HEK293 (cell line): Measurements from ENCODE around the gene PIK3CD.

Source experiments
- CTCF ChIA-PET: fragments of 350-600 bp; formaldehyde crosslinking; extraction: SDS; loops from one replicate; lab custom pipeline; 2021; ENCODE audit warnings: antibody characterized with exemption; lab: Yijun Ruan, JAX
- POLR2A ChIA-PET: fragments of 300-600 bp; formaldehyde crosslinking; extraction: SDS; loops from one replicate; lab custom pipeline; 2020; ENCODE audit warnings: antibody characterized with exemption, inconsistent platforms; lab: Yijun Ruan, JAX
- H3K27ac ChIP-seq: fragments of 200-500 bp; sonication (Bioruptor generic); 2 replicates; pipeline ENCODE4 v1.5.1; 2014; ENCODE audit warnings: low read depth, low read length, control low read depth, inconsistent platforms; ENCODE audit errors: extremely low read depth
- H3K36me3 ChIP-seq, 2 experiments: fragments of 200-500 bp in 1 of 2; sonication (Bioruptor generic) in 1 of 2; 1 replicate in 1 of 2; 2 replicates in 1 of 2; pipeline ENCODE4 v1.5.1; 2014 to 2017; ENCODE audit warnings: inconsistent platforms in 2 of 2, low read length in 2 of 2; ENCODE audit not compliant: control insufficient read depth in 2 of 2, insufficient read depth in 1 of 2
- H3K4me1 ChIP-seq: fragments of 200-500 bp; sonication (Bioruptor generic); 2 replicates; pipeline ENCODE4 v1.5.1; 2014; ENCODE audit warnings: mild to moderate bottlenecking, low read length, inconsistent platforms; ENCODE audit not compliant: control insufficient read depth, insufficient read depth
- H3K4me3 ChIP-seq: 2 replicates; pipeline ENCODE4 v1.5.1; 2011; ENCODE audit warnings: low read depth, mild to moderate bottlenecking, control low read depth, low read length, moderate library complexity
- H3K9me3 ChIP-seq: fragments of 200-500 bp; sonication (Bioruptor generic); 2 replicates; pipeline ENCODE4 v1.5.1; 2014; ENCODE audit warnings: low read depth, low read length, inconsistent platforms; ENCODE audit not compliant: control insufficient read depth, insufficient read depth
- EGR2 ChIP-seq: fragments of 450-650 bp; formaldehyde crosslinking; IDR thresholded peaks from 2 replicates; pipeline ENCODE4 v1.5.1; 2016; ENCODE audit warnings: low read depth, missing biosample characterization, missing genetic modification characterization
- GFI1B ChIP-seq: fragments of 450-650 bp; formaldehyde crosslinking; IDR thresholded peaks from 2 replicates; pipeline ENCODE4 v1.5.1; 2016; ENCODE audit warnings: missing biosample characterization, missing genetic modification characterization
- MEIS1 ChIP-seq: sonication (generic); formaldehyde crosslinking; IDR thresholded peaks from 2 replicates; pipeline ENCODE4 v1.8.1; 2022; ENCODE audit warnings: missing genetic modification reagents, mild to moderate bottlenecking, borderline replicate concordance
- MYNN ChIP-seq: fragments of 450-650 bp; formaldehyde crosslinking; IDR thresholded peaks from 2 replicates; pipeline ENCODE4 v1.5.1; 2016; ENCODE audit warnings: missing biosample characterization, missing genetic modification characterization, borderline replicate concordance
- OSR2 ChIP-seq: fragments of 450-650 bp; formaldehyde crosslinking; IDR thresholded peaks from 2 replicates; pipeline ENCODE4 v1.5.1; 2016; ENCODE audit warnings: missing biosample characterization, missing genetic modification characterization
- PRDM1 ChIP-seq: fragments of 450-650 bp; formaldehyde crosslinking; IDR thresholded peaks from 2 replicates; pipeline ENCODE4; 2016; ENCODE audit warnings: missing biosample characterization, missing genetic modification characterization
- SCRT1 ChIP-seq: fragments of 450-650 bp; formaldehyde crosslinking; IDR thresholded peaks from 2 replicates; pipeline ENCODE4 v1.5.1; 2016; ENCODE audit warnings: missing biosample characterization, missing genetic modification characterization, borderline replicate concordance
- SP2 ChIP-seq: fragments of 450-650 bp; formaldehyde crosslinking; IDR thresholded peaks from 2 replicates; pipeline ENCODE4 v1.5.1; 2016; ENCODE audit warnings: missing biosample characterization, missing genetic modification characterization
- ZBTB17 ChIP-seq: fragments of 450-650 bp; formaldehyde crosslinking; IDR thresholded peaks from 2 replicates; pipeline ENCODE4 v1.5.1; 2016; ENCODE audit warnings: missing biosample characterization, missing genetic modification characterization
- ZFHX2 ChIP-seq: fragments of 450-650 bp; formaldehyde crosslinking; conservative IDR thresholded peaks from 2 replicates; pipeline ENCODE4 v1.5.1; 2016; ENCODE audit warnings: missing biosample characterization, missing genetic modification characterization
- ZNF211 ChIP-seq: fragments of 450-650 bp; formaldehyde crosslinking; IDR thresholded peaks from 2 replicates; pipeline ENCODE4 v1.5.1; 2016; ENCODE audit warnings: low read depth, missing biosample characterization, missing genetic modification characterization
- ZNF223 ChIP-seq: fragments of 450-650 bp; formaldehyde crosslinking; IDR thresholded peaks from 2 replicates; pipeline ENCODE4 v1.5.1; 2016; ENCODE audit warnings: missing biosample characterization, missing genetic modification characterization
- ZNF341 ChIP-seq: fragments of 450-650 bp; formaldehyde crosslinking; IDR thresholded peaks from 2 replicates; pipeline ENCODE4; 2016; ENCODE audit warnings: low read depth, missing biosample characterization, missing genetic modification characterization
- ZNF473 ChIP-seq: fragments of 450-650 bp; formaldehyde crosslinking; IDR thresholded peaks from 2 replicates; pipeline ENCODE4 v1.5.1; 2017; ENCODE audit warnings: missing biosample characterization, missing genetic modification characterization
- ZNF600 ChIP-seq: fragments of 450-650 bp; formaldehyde crosslinking; IDR thresholded peaks from 2 replicates; pipeline ENCODE4 v1.5.1; 2016; ENCODE audit warnings: missing biosample characterization, missing genetic modification characterization
- ZNF623 ChIP-seq: fragments of 450-650 bp; formaldehyde crosslinking; IDR thresholded peaks from 2 replicates; pipeline ENCODE4 v1.5.1; 2016; ENCODE audit warnings: missing biosample characterization, missing genetic modification characterization
- ZNF639 ChIP-seq: fragments of 450-650 bp; formaldehyde crosslinking; IDR thresholded peaks from 2 replicates; pipeline ENCODE4 v1.5.1; 2016; ENCODE audit warnings: missing biosample characterization, missing genetic modification characterization
- ZNF670 ChIP-seq: fragments of 450-650 bp; formaldehyde crosslinking; IDR thresholded peaks from 2 replicates; pipeline ENCODE4 v1.5.1; 2016; ENCODE audit warnings: missing biosample characterization, missing genetic modification characterization, low read depth
- ZNF768 ChIP-seq: fragments of 450-650 bp; formaldehyde crosslinking; IDR thresholded peaks from 2 replicates; pipeline ENCODE4 v1.5.1; 2018; ENCODE audit warnings: missing biosample characterization, mild to moderate bottlenecking, missing genetic modification characterization
- ZNF830 ChIP-seq: fragments of 450-650 bp; IDR thresholded peaks from 2 replicates; pipeline ENCODE4 v1.5.0; 2018; ENCODE audit warnings: missing biosample characterization, missing genetic modification characterization, low read depth, mild to moderate bottlenecking, moderate library complexity
- ZSCAN23 ChIP-seq: fragments of 450-650 bp; formaldehyde crosslinking; IDR thresholded peaks from 2 replicates; pipeline ENCODE4 v1.5.1; 2016; ENCODE audit warnings: missing biosample characterization, missing genetic modification characterization

Gene PIK3CD

GRCh38 chr1:9626201-9626608 is 25.3 kb upstream of the PIK3CD start:
- H3K9me3 ChIP-seq = no peaks in the 10 kb centered on the region
- ChIA-PET CTCF (interaction anchor here (0.5 to 3.4 kb wide), 43 partner anchors 10 to 948 kb away, joined by 3 to 24 read pairs (median 4); partner anchors contain the start of gene PIK3CD), POLR2A (no interaction called here)
- no peaks in the 10 kb centered on the region for H3K4me1 ChIP-seq
- no peaks in the 10 kb centered on the region for H3K36me3 ChIP-seq
- no peak overlapping the region for H3K27ac ChIP-seq
- no peak overlapping the region for H3K4me3 ChIP-seq
- TF ChIP-seq ZNF639 (no peak), PRDM1 (tag by site-specific recombination) (peak; percentile 67)

- POLR2A ChIA-PET = interaction anchor here (0.6 kb wide), 1 partner anchor 25 kb away, joined by 3 read pairs; no protein-coding TSS in a partner anchor
- peak; percentile 43 for TF ChIP-seq EGR2
- TF ChIP-seq ZNF473 (tag by site-specific recombination) = no peak
- no peak for TF ChIP-seq GFI1B (tag by site-specific recombination)
- TF ChIP-seq ZFHX2 = peak; percentile 40
- CTCF ChIA-PET = interaction anchor here (0.6 to 3.4 kb wide), 14 partner anchors 13 to 508 kb away, joined by 3 to 24 read pairs (median 3); partner anchors contain the start of gene PIK3CD
- H3K36me3 ChIP-seq = no peaks in the 10 kb centered on the region
- no peaks in the 10 kb centered on the region for H3K9me3 ChIP-seq
- no peaks in the 10 kb centered on the region for H3K4me1 ChIP-seq
- no peak overlapping the region for H3K27ac ChIP-seq
- H3K4me3 ChIP-seq = no peak overlapping the region
These were observed 22.7 kb upstream of the PIK3CD start for GRCh38 chr1:9628541-9629444.

- Histone ChIP-seq H3K27ac (no peak overlapping the region), H3K36me3 (no peaks in the 10 kb centered on the region), H3K4me3 (no peak overlapping the region), H3K4me1 (no peaks in the 10 kb centered on the region), H3K9me3 (no peaks in the 10 kb centered on the region)
- CTCF ChIA-PET = interaction anchor here (0.6 kb wide), 2 partner anchors 38 to 292 kb away, joined by 3 to 5 read pairs; no protein-coding TSS in a partner anchor
- TF ChIP-seq MEIS1 (CRISPR knock-in tag) (no peak), ZNF768 (peak; percentile 82; the same call in 1 of the 2 replicates), SCRT1 (tag by site-specific recombination) (no peak)
- POLR2A ChIA-PET = interaction anchor here (0.6 kb wide), 1 partner anchor 26 kb away, joined by 3 read pairs; no protein-coding TSS in a partner anchor
These were observed 21.9 kb upstream of the PIK3CD start for GRCh38 chr1:9629445-9630201.

DNA sequence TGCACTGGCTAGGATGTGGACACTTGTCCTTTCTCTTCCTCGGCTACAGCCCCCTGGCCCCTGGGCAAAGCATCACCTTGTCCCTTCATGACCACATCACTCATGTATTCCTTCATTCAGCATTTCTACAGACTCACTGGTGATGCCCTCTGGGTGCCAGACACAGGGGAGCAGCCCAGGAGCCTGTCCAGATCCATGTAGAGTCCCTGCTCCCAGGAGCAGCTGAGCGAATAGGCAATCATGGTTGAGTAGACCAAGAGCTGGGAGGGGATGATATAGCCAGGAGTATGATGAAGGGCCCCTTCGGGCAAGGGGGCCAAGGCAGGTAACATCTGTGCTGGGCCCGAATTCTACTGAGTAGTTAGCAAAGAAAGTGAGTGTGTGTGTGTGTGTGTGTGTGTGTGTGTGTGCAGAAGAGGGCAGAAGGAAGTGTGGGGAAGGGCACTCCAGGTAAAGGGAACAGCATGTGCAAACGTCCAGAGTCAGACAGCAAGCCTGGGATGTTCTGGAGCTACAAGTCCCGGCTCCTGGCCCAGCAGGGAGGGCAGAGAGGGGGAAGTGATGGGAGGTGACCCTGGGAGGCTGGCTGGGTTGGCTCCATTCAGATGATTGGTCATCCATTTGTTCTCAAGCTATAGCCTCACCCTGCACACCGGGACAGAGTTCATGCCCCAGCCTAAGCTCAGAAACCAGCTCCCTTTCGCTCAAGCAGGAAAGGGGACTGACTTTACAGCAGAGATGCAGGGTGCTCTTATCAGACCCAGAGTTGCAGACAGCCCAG is 21.0 kb upstream of the PIK3CD start:
- Histone ChIP-seq H3K4me3 (no peak overlapping the region), H3K27ac (no peak overlapping the region), H3K36me3 (no peaks in the 10 kb centered on the region), H3K4me1 (no peaks in the 10 kb centered on the region), H3K9me3 (no peaks in the 10 kb centered on the region)
- ChIA-PET CTCF (no interaction called here), POLR2A (interaction anchor here (0.5 kb wide), 1 partner anchor 8 kb away, joined by 5 read pairs; no protein-coding TSS in a partner anchor)
- TF ChIP-seq ZBTB17 (tag by site-specific recombination) (peak; percentile 47), ZSCAN23 (tag by site-specific recombination) (no peak), ZNF830 (tag by site-specific recombination) (no peak), ZNF670 (tag by site-specific recombination) (no peak), OSR2 (no peak), MYNN (tag by site-specific recombination) (no peak), ZNF341 (no peak), ZNF211 (tag by site-specific recombination) (no peak), ZNF600 (tag by site-specific recombination) (0 out of 2 replicates have a peak, but pooled peaks have one; percentile 58), SP2 (tag by site-specific recombination) (0 out of 2 replicates have a peak, but pooled peaks have one; percentile 36), ZNF623 (0 out of 2 replicates have a peak, but pooled peaks have one; percentile 34), ZNF223 (tag by site-specific recombination) (no peak)
